Activated CD8-positive, alpha-beta memory T cell treated with anti-CD3 and anti-CD28 coated beads, Interleukin-2, amount 50 U/mL, for 24 hours (primary cell): ENCODE measurements around the gene TAF11L2.
"Not testable (repeated sequence)": the region's sequence is repeated elsewhere in the genome, so short reads cannot be mapped to it uniquely, and the experiment has no call there.

Source experiments
- DNase-seq: peaks from one replicate; pipeline ENCODE4 v3.0.0-alpha.2; 2020; ENCODE audit errors: extremely low read depth

Gene TAF11L2

DNA sequence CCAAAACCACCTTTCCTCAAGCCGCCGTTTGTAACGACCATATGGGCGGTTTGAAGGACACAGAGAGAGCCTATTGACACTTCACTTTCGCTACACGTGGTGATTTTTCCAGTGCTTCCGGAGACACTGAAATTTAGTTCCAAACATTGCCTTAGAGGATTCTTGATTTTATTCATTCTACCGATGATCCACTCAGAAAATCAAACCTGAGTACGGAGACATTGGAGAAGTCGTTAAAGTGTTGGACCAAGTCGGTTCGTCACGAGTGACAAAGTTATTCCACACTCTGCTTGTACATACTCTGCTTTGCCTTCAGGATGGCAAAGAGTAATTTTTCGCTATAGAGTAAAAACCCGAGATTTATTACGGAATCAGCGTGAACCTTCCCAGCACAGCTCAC is 28.5 kb downstream of the TAF11L2 start:
- not testable (repeated sequence) for DNase-seq

DNA sequence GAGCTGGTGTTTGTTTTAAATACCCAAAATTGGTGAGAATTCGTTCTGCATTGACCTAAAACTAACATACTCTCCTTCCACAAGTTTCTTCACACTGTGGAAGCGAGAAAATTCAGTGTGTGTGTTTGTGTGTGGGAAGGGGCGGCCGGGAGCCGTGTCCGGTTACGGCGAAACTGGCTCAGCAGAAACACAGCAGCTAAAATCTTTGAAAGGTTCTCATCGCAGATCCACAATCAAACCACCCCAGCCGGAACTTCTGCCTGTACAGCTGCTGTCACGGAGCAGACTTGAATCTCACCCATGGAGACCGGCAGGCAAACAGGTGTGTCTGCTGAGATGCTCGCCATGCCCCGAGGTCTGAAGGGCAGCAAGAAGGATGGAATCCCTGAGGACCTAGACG is 30.3 kb downstream of the TAF11L2 start, which contains the start of gene TAF11L6:
Gene TAF11L6 (plus strand): TSS at position 301 of the 400 bp plus-strand sequence.
- DNase-seq = not testable (repeated sequence)
